Measurements from ENCODE around the gene RETREG1. TPM values are rescaled to one million over a fixed set of nuclear protein-coding genes. Genes with fewer than 3 reads are reported as not detected.

The RETREG1 gene
- polyA plus RNA-seq, 1 of the 3 experiments (the other 2 are of a cell fraction), result 0.43 TPM

GRCh38 chr5:16455668-16456067, 161.1 kb downstream of the RETREG1 start:
- H3K27me3 ChIP-seq (ENCODE audit: insufficient read depth), result no peaks in the 10 kb centered on the region
- ChIA-PET POLR2A (interaction anchor here (1.1 kb wide), 1 partner anchor 286 kb away, joined by 3 read pairs; no protein-coding TSS in a partner anchor), CTCF (interaction anchor here (0.6 to 7.6 kb wide), 51 partner anchors 9 to 1366 kb away, joined by 3 to 99 read pairs (median 4); partner anchors contain the start of gene MARCHF11)
- peaks cover 38% of the 10 kb centered on the region for H4K20me1 ChIP-seq (ENCODE audit: insufficient read depth)
- no peak overlapping the region for H3K9ac ChIP-seq
- DNase-seq, result no peak
- H3K4me2 ChIP-seq, result no peak overlapping the region
- no peak overlapping the region for H2AFZ ChIP-seq (ENCODE audit: low read depth)
- H3K9me3 ChIP-seq, result no peaks in the 10 kb centered on the region
- H3K4me1 ChIP-seq (ENCODE audit: control insufficient read depth in 1 of 2, insufficient read depth in 2 of 2, low read depth in 1 of 2, low read length in 1 of 2), result peaks cover 0 to 2% of the 10 kb centered on the region in 2 experiments; a peak in 2 of 4 replicates
- H3K79me2 ChIP-seq (ENCODE audit: insufficient read depth), result peaks cover 42% of the 10 kb centered on the region; the same call in 1 of the 2 replicates
- H3K27ac ChIP-seq (ENCODE audit: low read depth in 2 of 2, low read length in 1 of 2), result peak overlapping the region in 1 of 2 experiments; percentile 37; a peak in 2 of 4 replicates
- H3K4me3 ChIP-seq (ENCODE audit: low read depth in 2 of 2, low read length in 1 of 2), result no peak overlapping the region
- 85% methylated on average over 5 of the region's 5 CpGs for WGBS (ENCODE audit: low lambda C conversion rate)
- peaks cover 11% of the 10 kb centered on the region for H3F3A ChIP-seq (replicated peaks; ENCODE audit: insufficient read depth)
- H3K9me2 ChIP-seq, result no peaks in the 10 kb centered on the region
- TF ChIP-seq JUND (IDR thresholded peaks at IDR 0.05), result no peak
- TF ChIP-seq ZBTB33 (IDR thresholded peaks at IDR 0.05; ENCODE audit: borderline replicate concordance, low read depth), result no peak
- TF ChIP-seq RXRA (IDR thresholded peaks at IDR 0.05; ENCODE audit: borderline replicate concordance, low read depth), result no peak
- TF ChIP-seq CHD2 (IDR thresholded peaks at IDR 0.05; ENCODE audit: low read length, partially characterized antibody), result no peak
- no peak for TF ChIP-seq TCF12 (IDR thresholded peaks at IDR 0.05)
- TF ChIP-seq TAF1 (IDR thresholded peaks at IDR 0.05; ENCODE audit: borderline replicate concordance, low read depth, low read length), result no peak
- TF ChIP-seq RCOR1 (IDR thresholded peaks at IDR 0.05; ENCODE audit: low read length), result no peak
- no peak for TF ChIP-seq EP300 (IDR thresholded peaks at IDR 0.05; ENCODE audit: borderline replicate concordance in 1 of 2, low read depth in 1 of 2, low read length in 1 of 2)
- TF ChIP-seq SIN3A (IDR thresholded peaks at IDR 0.05; ENCODE audit: borderline replicate concordance, low read depth, low read length), result no peak
- TF ChIP-seq MAX (IDR thresholded peaks at IDR 0.05; ENCODE audit: low read depth), result no peak
- no peak for TF ChIP-seq GABPA (IDR thresholded peaks at IDR 0.05; ENCODE audit: low read depth)
- no peak for TF ChIP-seq USF1 (IDR thresholded peaks at IDR 0.05; ENCODE audit: borderline replicate concordance, low read depth)
- TF ChIP-seq SMC3 (IDR thresholded peaks at IDR 0.05; ENCODE audit: low read depth, low read length), result no peak
- TF ChIP-seq YY1 (IDR thresholded peaks at IDR 0.05; ENCODE audit: low read depth), result no peak
- no peak for TF ChIP-seq CTCF (IDR thresholded peaks at IDR 0.05)
- no peak for TF ChIP-seq FOXJ3 (CRISPR knock-in tag; IDR thresholded peaks at IDR 0.05)
- TF ChIP-seq USF2 (IDR thresholded peaks at IDR 0.05; ENCODE audit: borderline replicate concordance, low read depth, low read length), result no peak
- no peak for TF ChIP-seq REST (IDR thresholded peaks at IDR 0.05; ENCODE audit: low read depth, low read length)
- H3K36me3 ChIP-seq (replicated peaks in 1 of 2; ENCODE audit: control insufficient read depth in 1 of 2, insufficient read depth in 2 of 2, low read length in 1 of 2), result peaks cover 70 to 90% of the 10 kb centered on the region in 2 experiments

Data from SK-N-SH (cell line).